Transverse colon (tissue), 4 donors: Measurements from ENCODE around the gene LRRC37A.
"Not testable (repeated sequence)": the region's sequence is repeated elsewhere in the genome, so short reads cannot be mapped to it uniquely, and the experiment has no call there.

ENCODE experiments used
- CTCF ChIP-seq, 5 experiments: fragments of 200-600 bp in 3 of 5; fragments of 450-650 bp in 2 of 5; sonication (generic) in 3 of 5; IDR thresholded peaks; 1 replicate in 2 of 5; 2 replicates in 3 of 5; pipeline ENCODE4 v1.5.1; 2016 to 2017; ENCODE audit warnings: antibody characterized with exemption in 5 of 5, inconsistent platforms in 3 of 5, mild to moderate bottlenecking in 2 of 5, moderate library complexity in 1 of 5
- POLR2A ChIP-seq: fragments of 450-650 bp; IDR thresholded peaks from one replicate; pipeline ENCODE4 v1.6.1; 2016; ENCODE audit warnings: antibody characterized with exemption, mild to moderate bottlenecking, moderate library complexity
- POLR2AphosphoS5 ChIP-seq, 3 donors: sonication (generic); formaldehyde crosslinking; IDR thresholded peaks; one replicate each; pipeline ENCODE4 v1.6.1; 2016; ENCODE audit warnings: antibody characterized with exemption in 3 of 3

- not testable (repeated sequence) for TF ChIP-seq CTCF (IDR thresholded peaks at IDR 0.05); POLR2A; POLR2AphosphoS5 (IDR thresholded peaks at IDR 0.05)
Observed at GRCh38 chr17:46373418-46373817, 78.5 kb downstream of the LRRC37A start.
